ENCODE measurements around the gene ADAM10.

ADAM10 gene

DNA sequence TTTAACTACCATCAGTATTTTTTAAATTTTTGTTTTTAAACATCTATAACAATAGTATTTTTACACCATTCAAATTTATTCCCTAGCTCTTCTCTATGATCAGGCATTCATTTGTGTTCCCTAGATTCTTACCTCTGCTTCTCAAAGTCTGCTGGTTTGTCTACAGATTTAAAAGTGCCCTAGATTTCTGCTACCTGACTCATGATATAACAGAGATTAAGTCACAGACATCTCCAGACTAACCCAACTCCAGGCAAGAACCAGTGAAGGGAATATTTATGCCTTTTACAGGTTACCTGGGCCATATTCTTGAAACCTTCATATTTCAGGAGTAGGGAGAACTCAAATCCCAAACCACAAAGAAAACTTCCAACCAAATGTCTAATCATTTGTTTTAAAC, 38.8 kb downstream of the ADAM10 start:
- no peak for DNase-seq

DNA sequence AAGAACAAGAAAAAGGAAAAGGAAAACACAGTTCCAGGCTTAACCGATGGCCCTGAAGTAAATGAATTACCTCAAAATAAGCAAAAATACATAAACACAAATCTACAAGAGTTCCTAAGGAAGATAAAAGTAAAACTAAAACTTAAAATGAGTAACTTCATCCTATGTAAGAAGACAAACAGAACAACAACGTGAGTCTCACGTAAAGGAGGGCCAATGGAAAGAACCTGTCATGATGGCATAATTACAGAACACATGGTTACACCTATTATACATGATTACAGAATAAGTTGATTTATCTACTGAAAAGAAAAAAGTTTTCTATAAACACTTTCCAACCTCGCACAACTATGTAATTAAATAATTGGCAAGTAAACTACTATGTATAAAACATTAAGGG, 42.1 kb downstream of the ADAM10 start:
- DNase-seq = no peak

GRCh38 chr15:58705105-58705504, 44.4 kb downstream of the ADAM10 start:
- peak; percentile 29 for DNase-seq

DNA sequence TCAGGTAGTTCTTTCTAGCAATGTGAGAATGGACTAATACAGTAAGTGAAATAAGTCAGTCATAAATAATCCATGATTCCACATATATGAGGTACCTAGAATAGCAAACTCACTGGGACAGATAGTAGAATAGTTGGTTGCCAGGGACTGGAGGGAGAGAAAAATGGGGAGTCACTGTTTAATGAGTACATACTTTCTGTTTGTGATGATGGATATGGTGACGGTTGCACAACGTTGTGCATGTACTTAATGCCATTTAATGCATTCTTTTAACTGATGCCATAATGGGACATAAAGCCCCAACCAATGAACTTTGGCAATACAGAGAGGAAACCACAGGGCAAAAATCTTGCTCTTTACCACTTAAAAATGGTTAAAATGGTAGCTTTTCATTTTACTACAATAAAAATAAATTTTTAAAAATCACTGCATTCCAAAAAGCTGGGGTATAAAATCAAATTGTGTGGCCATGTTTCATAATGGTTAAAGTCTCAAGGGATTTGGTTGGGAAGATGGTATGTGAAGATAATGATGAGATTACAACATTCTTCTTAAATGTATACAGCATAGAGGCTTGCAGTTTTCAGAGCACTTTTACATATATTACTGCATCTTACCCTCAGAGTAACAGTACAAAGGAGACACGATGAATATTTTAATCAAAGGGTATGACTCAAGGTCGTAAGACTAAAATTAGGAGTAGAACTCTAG, 45.2 kb downstream of the ADAM10 start:
- peak; percentile 76 for DNase-seq

GRCh38 chr15:58703610-58704009, 45.9 kb downstream of the ADAM10 start:
- DNase-seq = no peak

DNA sequence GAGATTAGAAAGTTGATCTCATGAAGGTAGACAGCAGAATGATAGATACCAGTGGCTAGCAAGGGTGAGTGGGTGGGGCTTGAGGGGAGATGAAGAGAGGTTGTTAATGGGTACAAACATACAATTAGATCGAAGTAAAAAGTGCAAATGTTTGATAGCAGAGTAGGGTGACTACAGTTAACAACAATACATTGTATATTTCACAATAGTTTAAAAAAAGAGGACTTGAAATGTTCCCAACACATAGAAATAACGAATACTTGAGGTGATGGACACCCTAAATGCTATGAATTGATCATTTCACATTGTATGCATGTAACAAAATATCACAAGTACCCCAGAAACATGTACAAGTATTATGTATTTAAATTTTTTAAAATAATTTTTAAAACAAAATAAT, 47.3 kb downstream of the ADAM10 start:
- no peak for DNase-seq

DNA sequence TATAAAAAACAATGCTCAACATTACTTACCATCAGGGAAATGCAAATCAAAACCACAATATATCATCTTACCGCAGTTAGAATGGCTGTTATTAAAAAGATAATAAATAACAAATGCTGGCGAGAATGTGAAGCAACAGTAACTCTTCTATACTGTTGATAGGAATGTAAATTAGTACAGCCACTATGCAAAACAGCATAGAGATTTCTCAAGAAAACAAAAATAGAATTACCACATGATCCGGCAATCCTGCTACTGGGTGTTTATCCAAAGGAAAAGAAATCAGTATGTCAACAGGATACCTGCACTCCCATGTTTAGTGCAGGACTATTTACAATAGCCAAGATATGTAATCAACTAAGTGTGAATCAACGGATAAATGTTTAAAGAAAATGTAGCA, 48.1 kb downstream of the ADAM10 start:
- no peak for DNase-seq

DNA sequence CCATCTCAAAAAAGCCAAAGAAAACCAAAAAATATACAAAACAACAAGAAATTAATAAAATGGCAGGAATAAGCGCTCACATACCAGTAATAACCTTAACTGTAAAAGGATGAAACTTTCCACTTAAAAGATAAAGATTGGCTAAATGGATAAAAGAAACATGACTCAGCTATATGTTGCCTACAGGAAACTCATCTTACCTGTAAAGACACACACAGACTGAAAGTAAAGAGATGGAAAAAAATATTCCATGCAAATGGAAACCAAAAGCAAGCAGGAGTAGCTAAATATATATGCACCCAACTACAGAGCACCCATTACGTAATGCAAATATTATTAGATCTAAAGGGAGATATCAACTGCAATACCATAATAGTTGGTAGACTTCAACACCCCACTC, 49.7 kb downstream of the ADAM10 start:
- no peak for DNase-seq

- DNase-seq = no peak
Observed at GRCh38 chr15:58698887-58699641, 50.4 kb downstream of the ADAM10 start.

DNA sequence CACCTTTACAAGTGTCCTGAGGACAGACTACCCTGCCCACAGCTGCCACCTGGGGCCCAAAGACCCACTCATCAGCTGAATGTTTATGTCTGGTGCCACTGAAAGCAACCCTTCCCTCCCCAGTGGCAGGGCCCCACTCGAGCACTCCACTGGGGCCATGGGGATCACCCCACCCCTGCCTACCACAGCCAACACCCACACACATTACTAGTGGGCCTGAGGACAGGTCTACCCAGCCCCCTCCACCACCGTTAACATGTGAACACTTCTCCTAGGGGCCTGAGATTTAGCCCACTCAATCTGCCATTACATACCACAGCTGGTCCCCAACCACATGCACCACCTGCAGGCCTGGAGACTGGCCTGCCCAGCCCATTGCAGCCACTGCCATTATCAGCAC, 52.3 kb downstream of the ADAM10 start:
- no peak for DNase-seq

- no peak for DNase-seq
Observed at GRCh38 chr15:58696738-58697137, 52.8 kb downstream of the ADAM10 start.

- DNase-seq = peak; percentile 7
Observed at GRCh38 chr15:58694641-58695398, 54.7 kb downstream of the ADAM10 start.

GRCh38 chr15:58690703-58691102, 58.8 kb downstream of the ADAM10 start:
- DNase-seq = no peak

DNA sequence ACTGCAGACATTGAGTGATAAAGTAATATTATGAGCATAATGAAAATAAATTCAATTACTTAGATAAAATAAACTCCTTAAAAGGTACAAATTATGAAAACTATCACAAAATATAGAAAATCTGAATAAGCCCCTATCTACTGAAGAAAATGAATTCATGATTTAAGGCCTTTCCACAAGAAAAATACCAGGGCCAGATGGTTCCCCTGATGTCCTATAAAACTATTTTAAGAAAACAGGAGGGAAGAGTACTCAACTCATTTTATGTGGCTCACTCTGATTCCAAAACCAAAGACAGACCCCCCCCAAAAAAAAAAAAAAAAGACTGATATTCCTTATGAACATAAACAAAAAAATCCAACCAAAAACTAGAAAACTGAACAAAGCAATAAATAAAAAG, 59.9 kb downstream of the ADAM10 start:
- no peak for DNase-seq

- DNase-seq = no peak
Observed at GRCh38 chr15:58686286-58686685, 63.2 kb downstream of the ADAM10 start.

GRCh38 chr15:58684751-58685150, 64.8 kb downstream of the ADAM10 start:
- DNase-seq = no peak

DNA sequence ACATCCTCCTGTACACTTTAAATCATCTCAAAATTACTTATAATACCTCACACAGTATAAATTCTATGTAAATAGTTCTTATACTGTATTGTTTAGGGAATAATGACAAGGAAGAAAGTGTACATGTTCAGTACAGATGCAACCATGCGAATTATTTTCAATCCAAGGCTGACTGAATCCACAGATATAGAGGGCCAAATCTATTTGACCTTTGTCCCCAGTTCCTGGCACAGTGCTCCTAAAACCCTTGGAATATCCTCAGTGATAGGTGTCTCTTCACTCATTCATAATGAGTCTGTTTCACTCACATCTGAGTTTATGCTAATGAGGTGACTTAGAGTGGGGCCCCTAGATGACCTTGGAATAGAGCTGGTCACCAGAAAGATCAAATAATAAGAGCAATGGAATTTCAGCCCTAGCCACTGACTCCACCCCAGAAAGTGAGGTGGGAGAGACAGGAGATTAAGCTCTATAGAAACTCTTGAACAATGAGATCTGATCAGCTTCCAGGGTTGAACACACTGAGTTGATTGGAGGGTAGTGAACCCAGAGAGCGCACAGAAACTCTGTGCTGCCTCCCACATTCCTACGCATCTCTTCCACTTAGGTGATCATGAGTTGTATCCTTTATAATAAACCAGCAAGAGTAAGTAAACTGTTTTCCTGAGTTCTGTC, 65.3 kb downstream of the ADAM10 start:
- no peak for DNase-seq

- DNase-seq = no peak
Observed at GRCh38 chr15:58682234-58682633, 67.3 kb downstream of the ADAM10 start.

DNA sequence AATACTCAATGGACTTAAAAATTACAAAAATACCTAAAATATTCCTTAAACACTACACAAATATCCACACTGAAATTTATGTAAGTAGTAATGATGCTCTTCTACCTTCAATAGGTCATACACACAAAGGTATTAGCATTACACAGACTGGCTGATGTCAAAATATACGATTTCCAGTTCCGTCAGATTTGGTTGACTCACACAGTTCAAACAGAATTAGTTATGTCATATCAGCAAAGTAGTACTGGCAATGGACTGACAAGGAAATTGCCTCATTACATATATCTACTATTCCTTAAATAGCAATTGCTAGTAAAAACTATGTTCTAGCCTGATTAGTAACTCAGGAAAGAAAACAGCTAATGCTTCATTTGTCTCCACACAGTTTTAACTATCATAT, 70.8 kb downstream of the ADAM10 start:
- no peak for DNase-seq

- DNase-seq = no peak
Observed at GRCh38 chr15:58677426-58677825, 72.1 kb downstream of the ADAM10 start.

- no peak for DNase-seq
Observed at GRCh38 chr15:58676766-58677165, 72.7 kb downstream of the ADAM10 start.

DNA sequence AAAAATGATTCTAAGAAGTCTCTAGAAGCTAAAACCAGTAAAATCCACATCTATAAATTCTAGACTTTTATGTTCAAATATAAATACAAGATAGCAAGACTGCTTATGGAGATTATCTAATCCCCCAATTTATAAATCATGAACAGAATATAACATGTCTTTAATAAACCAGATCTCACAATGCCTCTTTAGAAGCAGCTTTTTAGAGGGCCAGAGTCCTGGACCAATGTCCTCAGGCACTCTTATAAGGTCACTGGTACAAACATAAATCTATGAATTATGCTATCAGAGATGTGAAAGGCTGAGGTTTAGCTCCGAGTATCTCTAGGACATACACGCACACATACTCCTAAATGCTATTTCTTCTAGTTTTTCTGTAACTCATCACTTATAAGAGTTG, 78.3 kb downstream of the ADAM10 start:
- DNase-seq = no peak

- no peak for DNase-seq
Observed at GRCh38 chr15:58669108-58669507, 80.4 kb downstream of the ADAM10 start.

Measured in fibroblast of skin of back (primary cell).